Smooth muscle cell (in vitro differentiated cells): ENCODE measurements around the gene RPN2. TPM values are rescaled to one million over a fixed set of nuclear protein-coding genes. Genes with fewer than 3 reads are reported as not detected.

Experiments used
- DNase-seq: peaks from one replicate; lab custom pipeline; 2025; ENCODE audit not compliant: unreplicated experiment; lab: John Stamatoyannopoulos, UW
- H2AFZ ChIP-seq: fragments of 200-600 bp; sonication (generic); 2 replicates; pipeline ENCODE4 v1.6.0; 2016; ENCODE audit warnings: antibody characterized with exemption, low read depth, mild to moderate bottlenecking
- H3F3A ChIP-seq: fragments of 200-600 bp; sonication (generic); 2 replicates; pipeline ENCODE4 v1.6.0; 2017; ENCODE audit warnings: antibody characterized with exemption, low read depth
- H3K27ac ChIP-seq: fragments of 200-600 bp; sonication (generic); 2 replicates; pipeline ENCODE4 v1.5.1; 2016; ENCODE audit warnings: low read depth, mild to moderate bottlenecking
- H3K27me3 ChIP-seq: fragments of 200-600 bp; sonication (generic); 2 replicates; pipeline ENCODE4 v1.6.1; 2016; ENCODE audit warnings: low read depth, mild to moderate bottlenecking
- H3K36me3 ChIP-seq: fragments of 200-600 bp; sonication (generic); 2 replicates; pipeline ENCODE4 v1.5.1; 2016; ENCODE audit warnings: low read depth
- H3K4me1 ChIP-seq: fragments of 200-600 bp; sonication (generic); 2 replicates; pipeline ENCODE4 v1.5.1; 2016; ENCODE audit warnings: low read depth
- H3K4me2 ChIP-seq: fragments of 200-600 bp; sonication (generic); 2 replicates; pipeline ENCODE4 v1.6.0; 2016; ENCODE audit warnings: mild to moderate bottlenecking
- H3K4me3 ChIP-seq: fragments of 200-600 bp; sonication (generic); 2 replicates; pipeline ENCODE4 v1.5.1; 2016; ENCODE audit warnings: mild to moderate bottlenecking
- H3K79me2 ChIP-seq: fragments of 200-600 bp; sonication (generic); 2 replicates; pipeline ENCODE4 v1.6.0; 2016; ENCODE audit warnings: low read depth, mild to moderate bottlenecking
- H3K9ac ChIP-seq: fragments of 200-600 bp; sonication (generic); 2 replicates; pipeline ENCODE4 v1.6.0; 2016; ENCODE audit warnings: low read depth
- H3K9me3 ChIP-seq: fragments of 200-600 bp; sonication (generic); replicated peaks from 2 replicates; pipeline ENCODE4 v1.5.1; 2016; ENCODE audit warnings: low read depth
- H4K20me1 ChIP-seq: fragments of 200-600 bp; sonication (generic); 2 replicates; pipeline ENCODE4 v1.6.0; 2016; ENCODE audit warnings: low read depth
- CTCF ChIP-seq: fragments of 200-600 bp; sonication (generic); IDR thresholded peaks from 2 replicates; pipeline ENCODE4 v1.5.1; 2017; ENCODE audit warnings: borderline replicate concordance, mild to moderate bottlenecking, antibody characterized with exemption; ENCODE audit not compliant: insufficient read depth, poor library complexity, severe bottlenecking
- WGBS: methylation state at CpG from one replicate; pipeline ENCODE4 v1.1.7; 2016; ENCODE audit warnings: low lambda C conversion rate; 5-methylcytosine and 5-hydroxymethylcytosine counted together
- polyA plus RNA-seq: library from polyadenylated mRNA; unstranded; fragments of >200 nt; fragmentation: Nextera tagmentation; extraction: Ambion mirVana; gene quantifications from 2 replicates; pipeline ENCODE4 v1.2.1, GENCODE V29; 2016
- total RNA-seq: library from RNA; depleted of rRNA; stranded (reverse); fragments of >200 nt; gene quantifications from 2 replicates; pipeline ENCODE4 v1.2.3, GENCODE V29; 2014

The RPN2 gene
- 325 and 363 TPM in 2 replicates for total RNA-seq
- 349 and 372 TPM in 2 replicates for polyA plus RNA-seq

GRCh38 chr20:37178839-37179682 lies at the start of gene RPN2, which contains the start of gene MROH8:
TSS of gene RPN2 (plus strand) at chr20:37179330. CDS start at chr20:37179357, 27 bp downstream.
TSS of gene MROH8 (minus strand) at chr20:37179548.
- Histone ChIP-seq H2AFZ (peak within 1 kb of the TSS; percentile 86), H3K79me2 (peaks cover 49% of the 10 kb centered on the region), H3K36me3 (no peaks in the 10 kb centered on the region), H3K4me2 (peak within 1 kb of the TSS; percentile 95), H3K9ac (peak within 1 kb of the TSS; percentile 99), H3K27me3 (no peaks in the 10 kb centered on the region), H3F3A (no peaks in the 10 kb centered on the region), H4K20me1 (peaks cover 46% of the 10 kb centered on the region), H3K27ac (peak within 1 kb of the TSS; percentile 97), H3K4me1 (no peaks in the 10 kb centered on the region), H3K9me3 (no peaks in the 10 kb centered on the region), H3K4me3 (peak within 1 kb of the TSS; percentile 79)
- TF ChIP-seq CTCF = no peak
- DNase-seq = peak; percentile 84
- under 1% methylated on average over 72 of the region's 80 CpGs for WGBS

- 93% methylated on average over 3 of the region's 3 CpGs for WGBS
- Histone ChIP-seq H3K27me3 (peaks cover 3% of the 10 kb centered on the region), H3K4me1 (no peaks in the 10 kb centered on the region), H3K9ac (no peak overlapping the region), H3K9me3 (no peaks in the 10 kb centered on the region), H3F3A (no peaks in the 10 kb centered on the region), H3K27ac (no peak overlapping the region), H3K4me3 (no peak overlapping the region), H3K79me2 (no peaks in the 10 kb centered on the region), H3K36me3 (no peaks in the 10 kb centered on the region), H4K20me1 (no peaks in the 10 kb centered on the region), H2AFZ (no peak overlapping the region), H3K4me2 (no peak overlapping the region)
- TF ChIP-seq CTCF = no peak
- DNase-seq = no peak
These were observed 47.6 kb upstream of the RPN2 start for GRCh38 chr20:37131486-37131885.

GRCh38 chr20:37133952-37134351 lies 45.2 kb upstream of the RPN2 start:
- DNase-seq = no peak
- Histone ChIP-seq H3K9me3 (no peaks in the 10 kb centered on the region), H4K20me1 (no peaks in the 10 kb centered on the region), H3K9ac (no peak overlapping the region), H3K4me1 (no peaks in the 10 kb centered on the region), H3K27ac (no peak overlapping the region), H2AFZ (no peak overlapping the region), H3K36me3 (no peaks in the 10 kb centered on the region), H3K79me2 (no peaks in the 10 kb centered on the region), H3K27me3 (peaks cover 3% of the 10 kb centered on the region), H3K4me2 (no peak overlapping the region), H3F3A (no peaks in the 10 kb centered on the region), H3K4me3 (no peak overlapping the region)
- no peak for TF ChIP-seq CTCF
- WGBS = 84% methylated on average over 2 of the region's 2 CpGs

GRCh38 chr20:37137547-37137946 lies 41.6 kb upstream of the RPN2 start:
- Histone ChIP-seq H3K9me3 (no peaks in the 10 kb centered on the region), H3K36me3 (no peaks in the 10 kb centered on the region), H3F3A (no peaks in the 10 kb centered on the region), H4K20me1 (no peaks in the 10 kb centered on the region), H3K4me1 (no peaks in the 10 kb centered on the region), H3K9ac (no peak overlapping the region), H3K79me2 (no peaks in the 10 kb centered on the region), H2AFZ (no peak overlapping the region), H3K4me3 (no peak overlapping the region), H3K27ac (no peak overlapping the region), H3K4me2 (no peak overlapping the region), H3K27me3 (peaks cover 3% of the 10 kb centered on the region)
- 92% methylated on average over 4 of the region's 4 CpGs for WGBS
- TF ChIP-seq CTCF = no peak
- DNase-seq = no peak
